GM18858 (cell line): Measurements from ENCODE around the gene ANO6.
"Not testable (repeated sequence)": the region's sequence is repeated elsewhere in the genome, so short reads cannot be mapped to it uniquely, and the experiment has no call there.

Source experiments
- ATAC-seq: cut with Tn5 transposase; IDR thresholded peaks from one replicate; pipeline ENCODE4 v1.9.1; 2021; ENCODE audit not compliant: unreplicated experiment

The ANO6 gene

GRCh38 chr12:45215419-45216229 lies at the start of gene ANO6:
TSS of gene ANO6 (plus strand) at chr12:45216095. CDS start at chr12:45216322, 227 bp downstream.
- ATAC-seq: peak; percentile 57

GRCh38 chr12:45168976-45169375 lies 46.9 kb upstream of the ANO6 start:
- no peak for ATAC-seq

- ATAC-seq: no peak
These were observed 45.3 kb upstream of the ANO6 start for GRCh38 chr12:45170456-45171042.

GRCh38 chr12:45173293-45173692 lies 42.6 kb upstream of the ANO6 start:
- not testable (repeated sequence) for ATAC-seq

GRCh38 chr12:45174595-45174994 lies 41.3 kb upstream of the ANO6 start:
- ATAC-seq: no peak

GRCh38 chr12:45178771-45179170 lies 37.1 kb upstream of the ANO6 start:
- no peak for ATAC-seq

- ATAC-seq: no peak
These were observed 33.4 kb upstream of the ANO6 start for GRCh38 chr12:45182511-45182910.

GRCh38 chr12:45183246-45183645 lies 32.6 kb upstream of the ANO6 start:
- ATAC-seq: no peak

- ATAC-seq: no peak
These were observed 31.5 kb upstream of the ANO6 start for GRCh38 chr12:45184147-45184963.

GRCh38 chr12:45186762-45187161 lies 29.1 kb upstream of the ANO6 start:
- ATAC-seq: no peak

GRCh38 chr12:45189766-45190403 lies 26.0 kb upstream of the ANO6 start:
- ATAC-seq: no peak

GRCh38 chr12:45191239-45191638 lies 24.7 kb upstream of the ANO6 start:
- no peak for ATAC-seq

GRCh38 chr12:45192707-45193106 lies 23.2 kb upstream of the ANO6 start:
- no peak for ATAC-seq

- no peak for ATAC-seq
These were observed 15.3 kb upstream of the ANO6 start for GRCh38 chr12:45200491-45201043.

- ATAC-seq: no peak
These were observed 12.1 kb upstream of the ANO6 start for GRCh38 chr12:45203767-45204166.

GRCh38 chr12:45204757-45205156 lies 11.1 kb upstream of the ANO6 start:
- ATAC-seq: no peak

- ATAC-seq: no peak
These were observed 10.6 kb upstream of the ANO6 start for GRCh38 chr12:45205165-45205825.

GRCh38 chr12:45208604-45209487 lies 7.0 kb upstream of the ANO6 start:
- no peak for ATAC-seq

- no peak for ATAC-seq
These were observed 6.1 kb upstream of the ANO6 start for GRCh38 chr12:45209784-45210183.
